ENCODE data around the gene MRPL38. TPM values are rescaled to one million over a fixed set of nuclear protein-coding genes. Genes with fewer than 3 reads are reported as not detected.

Gene MRPL38
- polyA plus RNA-seq, 1 of the 3 experiments (the other 2 are of a cell fraction) = 93.9 TPM

DNA sequence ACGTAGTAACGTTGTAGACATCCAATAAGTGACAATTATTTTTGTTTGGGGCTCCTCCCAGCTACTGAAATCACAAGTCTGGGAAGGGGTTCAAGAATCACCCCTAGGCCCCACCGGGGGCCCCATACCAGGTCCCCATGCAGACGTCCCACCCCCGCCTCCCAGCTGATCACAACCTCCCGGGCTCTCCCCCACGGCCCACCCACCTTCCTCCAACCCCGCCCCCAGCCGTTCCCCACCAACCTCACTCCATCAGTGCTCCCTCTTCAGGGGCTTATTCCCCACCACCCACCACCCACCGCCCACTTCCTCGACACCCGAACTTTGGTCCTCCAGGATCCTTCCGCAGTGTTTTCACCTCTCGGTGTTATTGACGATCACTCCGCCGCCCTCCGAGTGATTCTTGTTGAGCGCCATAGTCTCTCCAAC, 49.8 kb downstream of the MRPL38 start:
- Histone ChIP-seq H3K36me3 (replicated peaks in 1 of 2; ENCODE audit: control insufficient read depth in 1 of 2, insufficient read depth in 2 of 2, low read length in 1 of 2) (peaks cover 8 to 15% of the 10 kb centered on the region in 2 experiments), H2AFZ (ENCODE audit: low read depth) (no peak overlapping the region)

More for the DNA sequence above, 49.8 kb downstream of the MRPL38 start:
- ChIA-PET POLR2A (interaction anchor here (0.6 to 2.4 kb wide), 15 partner anchors 10 to 875 kb away, joined by 3 to 31 read pairs (median 5); partner anchors contain the start of genes TRIM47, TRIM65, UNC13D and UNK), CTCF (interaction anchor here (0.6 to 6.9 kb wide), 28 partner anchors 9 to 409 kb away, joined by 3 to 79 read pairs (median 8); partner anchors contain the start of genes ACOX1, MRPL38, TEN1 and TRIM47)
- Histone ChIP-seq H3K4me2 (peak overlapping the region; percentile 81), H3K27me3 (ENCODE audit: insufficient read depth) (no peaks in the 10 kb centered on the region), H3K9ac (peak overlapping the region; percentile 70), H3K79me2 (ENCODE audit: insufficient read depth) (peaks cover 29% of the 10 kb centered on the region), H3F3A (replicated peaks; ENCODE audit: insufficient read depth) (peaks cover 15% of the 10 kb centered on the region), H3K9me2 (no peaks in the 10 kb centered on the region), H3K9me3 (no peaks in the 10 kb centered on the region), H3K4me3 (ENCODE audit: low read depth in 2 of 2, low read length in 1 of 2) (peak overlapping the region; percentile 72 to 83), H3K4me1 (ENCODE audit: control insufficient read depth in 1 of 2, insufficient read depth in 2 of 2, low read depth in 1 of 2, low read length in 1 of 2) (peaks cover 12 to 19% of the 10 kb centered on the region in 2 experiments; a peak in 3 of 4 replicates), H4K20me1 (ENCODE audit: insufficient read depth) (no peaks in the 10 kb centered on the region; the same call in 1 of the 2 replicates), H3K27ac (ENCODE audit: low read depth in 2 of 2, low read length in 1 of 2) (peak overlapping the region; percentile 66 to 86)
- TF ChIP-seq MEF2A (IDR thresholded peaks at IDR 0.05; ENCODE audit: borderline replicate concordance, low read depth) (no peak), ELF1 (IDR thresholded peaks at IDR 0.05) (no peak), NRF1 (IDR thresholded peaks at IDR 0.05; ENCODE audit: low read depth, low read length) (no peak), POLR2AphosphoS5 (IDR thresholded peaks at IDR 0.05; ENCODE audit: low read depth, low read length) (no peak), GABPA (IDR thresholded peaks at IDR 0.05; ENCODE audit: low read depth) (no peak), TAF1 (IDR thresholded peaks at IDR 0.05; ENCODE audit: borderline replicate concordance, low read depth, low read length) (peak; percentile 69), RFX5 (IDR thresholded peaks at IDR 0.05; ENCODE audit: low read length) (no peak), EP300 (IDR thresholded peaks at IDR 0.05; ENCODE audit: borderline replicate concordance in 1 of 2, low read depth in 1 of 2, low read length in 1 of 2) (0 out of 4 replicates have a peak, but pooled peaks of 1 of the 2 experiments have one; percentile 7), TEAD4 (IDR thresholded peaks at IDR 0.05; ENCODE audit: borderline replicate concordance, insufficient read depth) (no peak), MXI1 (IDR thresholded peaks at IDR 0.05; ENCODE audit: low read depth, low read length) (no peak), GATA2 (CRISPR knock-in tag; IDR thresholded peaks at IDR 0.05) (no peak), RAD21 (IDR thresholded peaks at IDR 0.05; ENCODE audit: low read length) (no peak), RCOR1 (IDR thresholded peaks at IDR 0.05; ENCODE audit: low read length) (no peak), CTCF (IDR thresholded peaks at IDR 0.05) (no peak), PBX3 (IDR thresholded peaks at IDR 0.05) (no peak), EZH2phosphoT487 (IDR thresholded peaks at IDR 0.05; ENCODE audit: borderline replicate concordance, low read depth) (no peak)
- TF ChIP-seq, protein P1, sequence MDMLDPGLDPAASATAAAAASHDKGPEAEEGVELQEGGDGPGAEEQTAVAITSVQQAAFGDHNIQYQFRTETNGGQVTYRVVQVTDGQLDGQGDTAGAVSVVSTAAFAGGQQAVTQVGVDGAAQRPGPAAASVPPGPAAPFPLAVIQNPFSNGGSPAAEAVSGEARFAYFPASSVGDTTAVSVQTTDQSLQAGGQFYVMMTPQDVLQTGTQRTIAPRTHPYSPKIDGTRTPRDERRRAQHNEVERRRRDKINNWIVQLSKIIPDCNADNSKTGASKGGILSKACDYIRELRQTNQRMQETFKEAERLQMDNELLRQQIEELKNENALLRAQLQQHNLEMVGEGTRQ (IDR thresholded peaks at IDR 0.05; ENCODE audit: borderline replicate concordance, low read depth, low read length) = no peak
- DNase-seq = peak; percentile 87
- WGBS (ENCODE audit: low lambda C conversion rate) = 2% methylated on average over 19 of the region's 19 CpGs
